ENCODE results near the gene AKNA. TPM values are rescaled to one million over a fixed set of nuclear protein-coding genes. Genes with fewer than 3 reads are reported as not detected.

The AKNA gene
- total RNA-seq, 2 donors from 2014 or later: 263 to 323 TPM

GRCh38 chr9:114349713-114350480, 37.9 kb downstream of the AKNA start:
- Mint-ChIP-seq H3K4me3 (peak overlapping the region; percentile 75), H3K27ac (peak overlapping the region; percentile 94), H3K36me3 (ENCODE audit: low read depth) (peaks cover 11% of the 10 kb centered on the region), H3K4me1 (peaks cover 15% of the 10 kb centered on the region), H3K27me3 (no peaks in the 10 kb centered on the region)
- ATAC-seq: no peak
- H3K9me3 ChIP-seq (ENCODE audit: control insufficient read depth, low read length, poor library complexity, severe bottlenecking): no peaks in the 10 kb centered on the region
- no peak for DNase-seq

- Mint-ChIP-seq H3K4me3 (peak overlapping the region; percentile 75), H3K36me3 (ENCODE audit: low read depth) (peaks cover 14% of the 10 kb centered on the region), H3K27me3 (no peaks in the 10 kb centered on the region), H3K27ac (peak overlapping the region; percentile 94), H3K4me1 (peaks cover 18% of the 10 kb centered on the region)
- DNase-seq (peak in 2 of 3 donors; percentile 32 to 55), ATAC-seq (peak; percentile 82)
- H3K9me3 ChIP-seq (ENCODE audit: control insufficient read depth, low read length, poor library complexity, severe bottlenecking): no peaks in the 10 kb centered on the region
Observed at GRCh38 chr9:114348906-114349482, 38.8 kb downstream of the AKNA start.

GRCh38 chr9:114348261-114348905, 39.4 kb downstream of the AKNA start:
- ATAC-seq: no peak
- Mint-ChIP-seq H3K4me1 (peaks cover 21% of the 10 kb centered on the region), H3K36me3 (ENCODE audit: low read depth) (peaks cover 14% of the 10 kb centered on the region), H3K27ac (peak overlapping the region; percentile 94), H3K4me3 (no peak overlapping the region), H3K27me3 (no peaks in the 10 kb centered on the region)
- no peaks in the 10 kb centered on the region for H3K9me3 ChIP-seq (ENCODE audit: control insufficient read depth, low read length, poor library complexity, severe bottlenecking)
- DNase-seq: no peak

GRCh38 chr9:114347675-114348074, 40.1 kb downstream of the AKNA start:
- H3K36me3 Mint-ChIP-seq (ENCODE audit: low read depth): peaks cover 16% of the 10 kb centered on the region
- H3K4me1 Mint-ChIP-seq: peaks cover 21% of the 10 kb centered on the region
- no peaks in the 10 kb centered on the region for H3K9me3 ChIP-seq (ENCODE audit: control insufficient read depth, low read length, poor library complexity, severe bottlenecking)
- no peak overlapping the region for H3K4me3 Mint-ChIP-seq
- ATAC-seq (no peak), DNase-seq (no peak)
- no peaks in the 10 kb centered on the region for H3K27me3 Mint-ChIP-seq
- no peak overlapping the region for H3K27ac Mint-ChIP-seq

- Mint-ChIP-seq H3K36me3 (ENCODE audit: low read depth) (peaks cover 19% of the 10 kb centered on the region), H3K4me3 (no peak overlapping the region), H3K27ac (peak overlapping the region; percentile 78), H3K4me1 (peaks cover 24% of the 10 kb centered on the region), H3K27me3 (no peaks in the 10 kb centered on the region)
- DNase-seq (no peak), ATAC-seq (no peak)
- H3K9me3 ChIP-seq (ENCODE audit: control insufficient read depth, low read length, poor library complexity, severe bottlenecking): no peaks in the 10 kb centered on the region
Observed at GRCh38 chr9:114346146-114346545, 41.6 kb downstream of the AKNA start.

GRCh38 chr9:114345493-114346065, 42.2 kb downstream of the AKNA start:
- Mint-ChIP-seq H3K27ac (no peak overlapping the region), H3K4me1 (peaks cover 22% of the 10 kb centered on the region), H3K27me3 (no peaks in the 10 kb centered on the region), H3K4me3 (no peak overlapping the region), H3K36me3 (ENCODE audit: low read depth) (peaks cover 19% of the 10 kb centered on the region)
- no peak for ATAC-seq
- no peaks in the 10 kb centered on the region for H3K9me3 ChIP-seq (ENCODE audit: control insufficient read depth, low read length, poor library complexity, severe bottlenecking)
- no peak for DNase-seq

- no peaks in the 10 kb centered on the region for H3K27me3 Mint-ChIP-seq
- H3K4me3 Mint-ChIP-seq: no peak overlapping the region
- ATAC-seq: no peak
- H3K27ac Mint-ChIP-seq: no peak overlapping the region
- peaks cover 17% of the 10 kb centered on the region for H3K36me3 Mint-ChIP-seq (ENCODE audit: low read depth)
- no peak for DNase-seq
- H3K4me1 Mint-ChIP-seq: peaks cover 17% of the 10 kb centered on the region
- no peaks in the 10 kb centered on the region for H3K9me3 ChIP-seq (ENCODE audit: control insufficient read depth, low read length, poor library complexity, severe bottlenecking)
Observed at GRCh38 chr9:114344692-114345091, 43.1 kb downstream of the AKNA start.

- H3K9me3 ChIP-seq (ENCODE audit: control insufficient read depth, low read length, poor library complexity, severe bottlenecking): no peaks in the 10 kb centered on the region
- ATAC-seq: no peak
- Mint-ChIP-seq H3K27ac (peak overlapping the region; percentile 24), H3K36me3 (ENCODE audit: low read depth) (peaks cover 12% of the 10 kb centered on the region), H3K4me3 (no peak overlapping the region), H3K4me1 (peaks cover 12% of the 10 kb centered on the region), H3K27me3 (no peaks in the 10 kb centered on the region)
- DNase-seq: no peak
Observed at GRCh38 chr9:114344188-114344566, 43.6 kb downstream of the AKNA start.

GRCh38 chr9:114343471-114344187, 44.2 kb downstream of the AKNA start:
- peak overlapping the region; percentile 49 for H3K27ac Mint-ChIP-seq
- H3K27me3 Mint-ChIP-seq: no peaks in the 10 kb centered on the region
- DNase-seq: no peak
- H3K4me1 Mint-ChIP-seq: peaks cover 10% of the 10 kb centered on the region
- H3K36me3 Mint-ChIP-seq (ENCODE audit: low read depth): peaks cover 10% of the 10 kb centered on the region
- ATAC-seq: no peak
- H3K9me3 ChIP-seq (ENCODE audit: control insufficient read depth, low read length, poor library complexity, severe bottlenecking): no peaks in the 10 kb centered on the region
- H3K4me3 Mint-ChIP-seq: no peak overlapping the region

- Mint-ChIP-seq H3K36me3 (ENCODE audit: low read depth) (peaks cover 9% of the 10 kb centered on the region), H3K4me1 (peaks cover 13% of the 10 kb centered on the region), H3K27ac (peak overlapping the region; percentile 49)
Observed at GRCh38 chr9:114342755-114343440, 44.9 kb downstream of the AKNA start.

GRCh38 chr9:114341991-114342390, 45.8 kb downstream of the AKNA start:
- Mint-ChIP-seq H3K27ac (peak overlapping the region; percentile 75), H3K27me3 (no peaks in the 10 kb centered on the region), H3K36me3 (ENCODE audit: low read depth) (peaks cover 11% of the 10 kb centered on the region), H3K4me3 (no peak overlapping the region), H3K4me1 (peaks cover 13% of the 10 kb centered on the region)
- no peaks in the 10 kb centered on the region for H3K9me3 ChIP-seq (ENCODE audit: control insufficient read depth, low read length, poor library complexity, severe bottlenecking)
- no peak for DNase-seq
- ATAC-seq: no peak

More at GRCh38 chr9:114342755-114343440, 44.9 kb downstream of the AKNA start:
- ATAC-seq (no peak), DNase-seq (no peak)
- H3K27me3 Mint-ChIP-seq: no peaks in the 10 kb centered on the region
- no peaks in the 10 kb centered on the region for H3K9me3 ChIP-seq (ENCODE audit: control insufficient read depth, low read length, poor library complexity, severe bottlenecking)
- H3K4me3 Mint-ChIP-seq: no peak overlapping the region

- H3K9me3 ChIP-seq (ENCODE audit: control insufficient read depth, low read length, poor library complexity, severe bottlenecking): no peaks in the 10 kb centered on the region
- Mint-ChIP-seq H3K27ac (peak overlapping the region; percentile 75), H3K27me3 (no peaks in the 10 kb centered on the region), H3K36me3 (ENCODE audit: low read depth) (peaks cover 11% of the 10 kb centered on the region), H3K4me3 (no peak overlapping the region), H3K4me1 (peaks cover 13% of the 10 kb centered on the region)
- ATAC-seq (no peak), DNase-seq (no peak)
Observed at GRCh38 chr9:114341152-114341830, 46.5 kb downstream of the AKNA start.

All from T-helper 17 cell (primary cell).